HEK293 (cell line): Measurements from ENCODE around the gene PRR14L.

Source experiments
- GFI1B ChIP-seq: fragments of 450-650 bp; formaldehyde crosslinking; IDR thresholded peaks from 2 replicates; pipeline ENCODE4 v1.5.1; 2016; ENCODE audit warnings: missing biosample characterization, missing genetic modification characterization
- REPIN1 ChIP-seq: fragments of 450-650 bp; formaldehyde crosslinking; IDR thresholded peaks from 2 replicates; pipeline ENCODE4 v1.5.1; 2017; ENCODE audit warnings: missing biosample characterization, missing genetic modification characterization, low read depth
- SETDB1 ChIP-seq: IDR thresholded peaks from one replicate; pipeline ENCODE4 v1.6.1; 2017; ENCODE audit warnings: mild to moderate bottlenecking, low read length, moderate library complexity, mixed read lengths; ENCODE audit not compliant: insufficient read length
- SP3 ChIP-seq: fragments of 450-650 bp; formaldehyde crosslinking; IDR thresholded peaks from 2 replicates; pipeline ENCODE4 v1.5.1; 2016; ENCODE audit warnings: missing biosample characterization, missing genetic modification characterization
- TRIM28 ChIP-seq: IDR thresholded peaks from 2 replicates; pipeline ENCODE4 v1.6.1; 2011; ENCODE audit warnings: low read length, control low read depth, borderline replicate concordance
- WT1 ChIP-seq: fragments of 450-650 bp; formaldehyde crosslinking; IDR thresholded peaks from 2 replicates; pipeline ENCODE4 v1.5.1; 2016; ENCODE audit warnings: missing biosample characterization, missing genetic modification characterization
- ZBTB17 ChIP-seq: fragments of 450-650 bp; formaldehyde crosslinking; IDR thresholded peaks from 2 replicates; pipeline ENCODE4 v1.5.1; 2016; ENCODE audit warnings: missing biosample characterization, missing genetic modification characterization
- ZBTB26 ChIP-seq: fragments of 450-650 bp; formaldehyde crosslinking; optimal IDR thresholded peaks from 2 replicates; pipeline ENCODE3; 2016; ENCODE audit warnings: missing biosample characterization, mild to moderate bottlenecking, missing genetic modification characterization
- ZBTB49 ChIP-seq: fragments of 450-650 bp; formaldehyde crosslinking; IDR thresholded peaks from 2 replicates; pipeline ENCODE4 v1.5.1; 2016; ENCODE audit warnings: missing biosample characterization, missing genetic modification characterization, low read depth
- ZNF133 ChIP-seq: fragments of 450-650 bp; formaldehyde crosslinking; IDR thresholded peaks from 2 replicates; pipeline ENCODE4 v1.5.1; 2016; ENCODE audit warnings: missing biosample characterization, missing genetic modification characterization
- ZNF174 ChIP-seq: fragments of 450-650 bp; formaldehyde crosslinking; IDR thresholded peaks from 2 replicates; pipeline ENCODE4 v1.5.0; 2017; ENCODE audit warnings: missing biosample characterization, mild to moderate bottlenecking, missing genetic modification characterization
- ZNF214 ChIP-seq: fragments of 450-650 bp; formaldehyde crosslinking; IDR thresholded peaks from 2 replicates; pipeline ENCODE4 v1.5.1; 2017; ENCODE audit warnings: missing biosample characterization, mild to moderate bottlenecking, missing genetic modification characterization, borderline replicate concordance
- ZNF23 ChIP-seq: fragments of 450-650 bp; formaldehyde crosslinking; IDR thresholded peaks from 2 replicates; pipeline ENCODE4 v1.5.1; 2016; ENCODE audit warnings: missing biosample characterization, missing genetic modification characterization, borderline replicate concordance
- ZNF324 ChIP-seq: fragments of 450-650 bp; formaldehyde crosslinking; IDR thresholded peaks from 2 replicates; pipeline ENCODE4 v1.5.1; 2016; ENCODE audit warnings: missing biosample characterization, missing genetic modification characterization
- ZNF426 ChIP-seq: fragments of 450-650 bp; formaldehyde crosslinking; IDR thresholded peaks from 2 replicates; pipeline ENCODE4 v1.5.1; 2017; ENCODE audit warnings: missing biosample characterization, missing genetic modification characterization, mild to moderate bottlenecking, inconsistent platforms, moderate library complexity
- ZNF514 ChIP-seq: fragments of 450-650 bp; formaldehyde crosslinking; IDR thresholded peaks from 2 replicates; pipeline ENCODE4 v1.5.1; 2016; ENCODE audit warnings: missing biosample characterization, missing genetic modification characterization
- ZNF530 ChIP-seq: fragments of 450-650 bp; formaldehyde crosslinking; IDR thresholded peaks from 2 replicates; pipeline ENCODE4 v1.5.1; 2016; ENCODE audit warnings: low read depth, missing biosample characterization, missing genetic modification characterization
- ZNF639 ChIP-seq: fragments of 450-650 bp; formaldehyde crosslinking; IDR thresholded peaks from 2 replicates; pipeline ENCODE4 v1.5.1; 2016; ENCODE audit warnings: missing biosample characterization, missing genetic modification characterization
- ZNF670 ChIP-seq: fragments of 450-650 bp; formaldehyde crosslinking; IDR thresholded peaks from 2 replicates; pipeline ENCODE4 v1.5.1; 2016; ENCODE audit warnings: missing biosample characterization, missing genetic modification characterization, low read depth
- ZNF792 ChIP-seq: fragments of 450-650 bp; formaldehyde crosslinking; IDR thresholded peaks from 2 replicates; pipeline ENCODE4 v1.5.1; 2016; ENCODE audit warnings: missing biosample characterization, missing genetic modification characterization
- ZNF830 ChIP-seq: fragments of 450-650 bp; IDR thresholded peaks from 2 replicates; pipeline ENCODE4 v1.5.0; 2018; ENCODE audit warnings: missing biosample characterization, missing genetic modification characterization, low read depth, mild to moderate bottlenecking, moderate library complexity
- ZNF843 ChIP-seq: fragments of 450-650 bp; formaldehyde crosslinking; IDR thresholded peaks from 2 replicates; pipeline ENCODE4 v1.5.1; 2016; ENCODE audit warnings: missing biosample characterization, missing genetic modification characterization
- ZXDB ChIP-seq: fragments of 450-650 bp; formaldehyde crosslinking; IDR thresholded peaks from 2 replicates; pipeline ENCODE4 v1.5.1; 2016; ENCODE audit warnings: missing biosample characterization, missing genetic modification characterization
- TF ChIP-seq, protein P1 (sequence below): fragments of 450-650 bp; formaldehyde crosslinking; IDR thresholded peaks from 2 replicates; pipeline ENCODE4 v1.5.0; 2017; ENCODE audit warnings: missing biosample characterization, missing genetic modification characterization, borderline replicate concordance
- TF ChIP-seq, protein P2 (sequence below): fragments of 450-650 bp; formaldehyde crosslinking; IDR thresholded peaks from 2 replicates; pipeline ENCODE4 v1.5.1; 2017; ENCODE audit warnings: missing biosample characterization, missing genetic modification characterization
- TF ChIP-seq, protein P3 (sequence below): fragments of 450-650 bp; formaldehyde crosslinking; IDR thresholded peaks from 2 replicates; pipeline ENCODE4 v1.5.1; 2016; ENCODE audit warnings: missing biosample characterization, missing genetic modification characterization
- TF ChIP-seq, protein P4 (sequence below): fragments of 450-650 bp; IDR thresholded peaks from 2 replicates; pipeline ENCODE4 v1.5.1; 2018; ENCODE audit warnings: missing biosample characterization, mild to moderate bottlenecking, missing genetic modification characterization

PRR14L gene

DNA sequence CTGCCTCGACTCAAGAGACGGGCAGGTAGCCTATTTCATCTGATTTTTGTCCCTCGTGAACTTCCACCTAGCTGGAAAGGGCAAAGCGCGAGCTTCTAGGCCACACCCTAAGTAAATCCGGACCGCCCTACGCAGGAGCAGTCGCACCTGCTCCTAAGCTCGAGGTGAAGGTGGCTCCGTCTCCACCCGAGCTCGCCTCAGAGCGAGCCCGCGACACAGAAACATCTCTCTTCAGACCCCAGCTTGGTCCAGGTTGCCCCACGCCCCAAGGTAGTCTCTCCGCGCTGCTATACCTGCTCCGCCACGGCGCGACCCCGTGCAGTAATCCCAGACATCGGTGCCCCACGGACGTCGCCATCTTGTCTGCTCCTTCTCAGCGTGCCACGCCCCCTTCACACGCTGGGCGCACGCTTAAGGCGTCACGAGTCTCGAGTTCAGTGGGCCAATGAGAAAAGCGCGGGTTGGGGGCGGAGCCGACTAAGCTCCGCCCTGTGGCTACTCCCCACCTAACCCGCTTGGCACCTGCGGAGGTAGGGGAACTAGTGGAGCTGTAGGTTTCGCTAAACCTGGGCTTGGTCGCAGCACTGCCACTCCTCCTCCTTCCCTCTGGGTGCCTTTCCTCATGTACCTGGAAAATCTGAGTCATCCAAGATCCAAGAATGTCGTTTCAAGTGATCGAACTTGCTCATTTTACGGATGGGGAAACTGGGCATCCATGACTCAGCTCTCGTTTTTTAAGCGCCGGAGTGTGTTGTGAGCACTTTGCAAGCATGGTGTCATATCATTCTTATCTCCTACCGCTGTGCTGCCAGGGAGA lies 87.9 kb downstream of the PRR14L start, which contains the start of gene PISD (continued):
- TF ChIP-seq, protein P1, sequence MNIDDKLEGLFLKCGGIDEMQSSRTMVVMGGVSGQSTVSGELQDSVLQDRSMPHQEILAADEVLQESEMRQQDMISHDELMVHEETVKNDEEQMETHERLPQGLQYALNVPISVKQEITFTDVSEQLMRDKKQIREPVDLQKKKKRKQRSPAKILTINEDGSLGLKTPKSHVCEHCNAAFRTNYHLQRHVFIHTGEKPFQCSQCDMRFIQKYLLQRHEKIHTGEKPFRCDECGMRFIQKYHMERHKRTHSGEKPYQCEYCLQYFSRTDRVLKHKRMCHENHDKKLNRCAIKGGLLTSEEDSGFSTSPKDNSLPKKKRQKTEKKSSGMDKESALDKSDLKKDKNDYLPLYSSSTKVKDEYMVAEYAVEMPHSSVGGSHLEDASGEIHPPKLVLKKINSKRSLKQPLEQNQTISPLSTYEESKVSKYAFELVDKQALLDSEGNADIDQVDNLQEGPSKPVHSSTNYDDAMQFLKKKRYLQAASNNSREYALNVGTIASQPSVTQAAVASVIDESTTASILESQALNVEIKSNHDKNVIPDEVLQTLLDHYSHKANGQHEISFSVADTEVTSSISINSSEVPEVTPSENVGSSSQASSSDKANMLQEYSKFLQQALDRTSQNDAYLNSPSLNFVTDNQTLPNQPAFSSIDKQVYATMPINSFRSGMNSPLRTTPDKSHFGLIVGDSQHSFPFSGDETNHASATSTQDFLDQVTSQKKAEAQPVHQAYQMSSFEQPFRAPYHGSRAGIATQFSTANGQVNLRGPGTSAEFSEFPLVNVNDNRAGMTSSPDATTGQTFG (tag by site-specific recombination) = no peak
- TF ChIP-seq, protein P2, sequence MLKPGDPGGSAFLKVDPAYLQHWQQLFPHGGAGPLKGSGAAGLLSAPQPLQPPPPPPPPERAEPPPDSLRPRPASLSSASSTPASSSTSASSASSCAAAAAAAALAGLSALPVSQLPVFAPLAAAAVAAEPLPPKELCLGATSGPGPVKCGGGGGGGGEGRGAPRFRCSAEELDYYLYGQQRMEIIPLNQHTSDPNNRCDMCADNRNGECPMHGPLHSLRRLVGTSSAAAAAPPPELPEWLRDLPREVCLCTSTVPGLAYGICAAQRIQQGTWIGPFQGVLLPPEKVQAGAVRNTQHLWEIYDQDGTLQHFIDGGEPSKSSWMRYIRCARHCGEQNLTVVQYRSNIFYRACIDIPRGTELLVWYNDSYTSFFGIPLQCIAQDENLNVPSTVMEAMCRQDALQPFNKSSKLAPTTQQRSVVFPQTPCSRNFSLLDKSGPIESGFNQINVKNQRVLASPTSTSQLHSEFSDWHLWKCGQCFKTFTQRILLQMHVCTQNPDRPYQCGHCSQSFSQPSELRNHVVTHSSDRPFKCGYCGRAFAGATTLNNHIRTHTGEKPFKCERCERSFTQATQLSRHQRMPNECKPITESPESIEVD (tag by site-specific recombination) = no peak
- no peak for TF ChIP-seq REPIN1 (tag by site-specific recombination)
- TF ChIP-seq ZNF530 (tag by site-specific recombination) = no peak
- TF ChIP-seq GFI1B = 0 out of 2 replicates have a peak, but pooled peaks have one; percentile 26
- no peak for TF ChIP-seq ZNF133
- TF ChIP-seq TRIM28 = no peak; the same call in 1 of the 2 replicates
- TF ChIP-seq ZNF792 = no peak
- TF ChIP-seq WT1 (tag by site-specific recombination) = peak; percentile 61
- no peak for TF ChIP-seq ZNF514 (tag by site-specific recombination)
- TF ChIP-seq ZNF23 = no peak
- TF ChIP-seq, protein P3, sequence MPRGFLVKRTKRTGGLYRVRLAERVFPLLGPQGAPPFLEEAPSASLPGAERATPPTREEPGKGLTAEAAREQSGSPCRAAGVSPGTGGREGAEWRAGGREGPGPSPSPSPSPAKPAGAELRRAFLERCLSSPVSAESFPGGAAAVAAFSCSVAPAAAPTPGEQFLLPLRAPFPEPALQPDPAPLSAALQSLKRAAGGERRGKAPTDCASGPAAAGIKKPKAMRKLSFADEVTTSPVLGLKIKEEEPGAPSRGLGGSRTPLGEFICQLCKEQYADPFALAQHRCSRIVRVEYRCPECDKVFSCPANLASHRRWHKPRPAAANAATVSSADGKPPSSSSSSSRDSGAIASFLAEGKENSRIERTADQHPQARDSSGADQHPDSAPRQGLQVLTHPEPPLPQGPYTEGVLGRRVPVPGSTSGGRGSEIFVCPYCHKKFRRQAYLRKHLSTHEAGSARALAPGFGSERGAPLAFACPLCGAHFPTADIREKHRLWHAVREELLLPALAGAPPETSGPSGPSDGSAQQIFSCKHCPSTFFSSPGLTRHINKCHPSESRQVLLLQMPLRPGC (tag by site-specific recombination) = 0 out of 2 replicates have a peak, but pooled peaks have one; percentile 13
- TF ChIP-seq ZBTB49 (tag by site-specific recombination) = no peak
- TF ChIP-seq, protein P4, sequence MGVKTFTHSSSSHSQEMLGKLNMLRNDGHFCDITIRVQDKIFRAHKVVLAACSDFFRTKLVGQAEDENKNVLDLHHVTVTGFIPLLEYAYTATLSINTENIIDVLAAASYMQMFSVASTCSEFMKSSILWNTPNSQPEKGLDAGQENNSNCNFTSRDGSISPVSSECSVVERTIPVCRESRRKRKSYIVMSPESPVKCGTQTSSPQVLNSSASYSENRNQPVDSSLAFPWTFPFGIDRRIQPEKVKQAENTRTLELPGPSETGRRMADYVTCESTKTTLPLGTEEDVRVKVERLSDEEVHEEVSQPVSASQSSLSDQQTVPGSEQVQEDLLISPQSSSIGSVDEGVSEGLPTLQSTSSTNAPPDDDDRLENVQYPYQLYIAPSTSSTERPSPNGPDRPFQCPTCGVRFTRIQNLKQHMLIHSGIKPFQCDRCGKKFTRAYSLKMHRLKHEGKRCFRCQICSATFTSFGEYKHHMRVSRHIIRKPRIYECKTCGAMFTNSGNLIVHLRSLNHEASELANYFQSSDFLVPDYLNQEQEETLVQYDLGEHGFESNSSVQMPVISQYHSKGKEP (tag by site-specific recombination) = no peak
- TF ChIP-seq ZNF843 (tag by site-specific recombination) = no peak
- TF ChIP-seq ZNF830 (tag by site-specific recombination) = no peak
- TF ChIP-seq ZNF426 (tag by site-specific recombination) = no peak
- TF ChIP-seq ZBTB17 = peak; percentile 98
- peak; percentile 13 for TF ChIP-seq SETDB1
- no peak for TF ChIP-seq ZNF324 (tag by site-specific recombination)
- peak; percentile 65 for TF ChIP-seq ZBTB26
- no peak for TF ChIP-seq ZNF214 (tag by site-specific recombination)
- TF ChIP-seq ZNF639 = peak; percentile 78; the same call in 1 of the 2 replicates
- peak; percentile 99 for TF ChIP-seq SP3
- no peak for TF ChIP-seq ZNF670
- no peak for TF ChIP-seq ZNF174 (tag by site-specific recombination)
- TF ChIP-seq ZXDB = peak; percentile 93
